Tibial nerve (tissue), 4 donors: Measurements from ENCODE around the gene GABBR2.

Experiments
- CTCF ChIP-seq, 5 experiments: fragments of 200-600 bp in 3 of 5; fragments of 450-650 bp in 2 of 5; sonication (generic) in 3 of 5; IDR thresholded peaks; one replicate each; pipeline ENCODE4 v1.5.1; 2016 to 2019; ENCODE audit warnings: antibody characterized with exemption in 5 of 5, mild to moderate bottlenecking in 3 of 5, moderate library complexity in 2 of 5
- EP300 ChIP-seq, 2 donors: sonication (generic); formaldehyde crosslinking; IDR thresholded peaks; one replicate each; pipeline ENCODE4 v1.6.1; 2017; ENCODE audit warnings: antibody characterized with exemption in 2 of 2, mild to moderate bottlenecking in 1 of 2
- POLR2A ChIP-seq, 2 donors: fragments of 450-650 bp; IDR thresholded peaks; one replicate each; pipeline ENCODE4 v1.6.1; 2017; ENCODE audit warnings: antibody characterized with exemption in 2 of 2, mild to moderate bottlenecking in 2 of 2, moderate library complexity in 2 of 2

GRCh38 chr9:98315067-98315453, 393.7 kb downstream of the GABBR2 start:
- TF ChIP-seq CTCF (IDR thresholded peaks at IDR 0.05) (no peak), POLR2A (IDR thresholded peaks at IDR 0.05) (no peak), EP300 (IDR thresholded peaks at IDR 0.05) (no peak)
